Naive B cell (primary cell): ENCODE results near the gene PTPRK. TPM values are rescaled to one million over a fixed set of nuclear protein-coding genes. Genes with fewer than 3 reads are reported as not detected.
"Not testable (repeated sequence)": the region's sequence is repeated elsewhere in the genome, so short reads cannot be mapped to it uniquely, and the experiment has no call there.

ENCODE experiments used
- ATAC-seq, 2 donors: fragments of 150-1000 bp; cut with Tn5 transposase; 2 replicates each; pipeline ENCODE4 v1.10.0; 2021; ENCODE audit warnings: low read depth in 2 of 2, mild to moderate bottlenecking in 2 of 2, moderate library complexity in 2 of 2
- DNase-seq: peaks from one replicate; pipeline ENCODE4 v3.0.0; 2022
- H3K27ac Mint-ChIP-seq, 6 donors: one replicate each; pipeline ENCODE4 v1.8.0; 2020 to 2022; ENCODE audit warnings: mild to moderate bottlenecking in 6 of 6, mixed read lengths in 6 of 6, moderate library complexity in 5 of 6, inconsistent platforms in 2 of 6
- H3K27me3 Mint-ChIP-seq, 3 donors: one replicate each; pipeline ENCODE4 v1.8.0; 2021 to 2022; ENCODE audit warnings: mixed read lengths in 3 of 3, mild to moderate bottlenecking in 1 of 3
- H3K36me3 Mint-ChIP-seq, 2 donors: one replicate each; pipeline ENCODE4 v1.8.0; 2020 to 2022; ENCODE audit warnings: mixed read lengths in 2 of 2, inconsistent platforms in 1 of 2, mild to moderate bottlenecking in 1 of 2
- H3K4me1 Mint-ChIP-seq, 3 donors: one replicate each; pipeline ENCODE4 v1.8.0; 2020 to 2022; ENCODE audit warnings: mixed read lengths in 3 of 3, inconsistent platforms in 1 of 3, mild to moderate bottlenecking in 1 of 3, moderate library complexity in 1 of 3
- H3K4me3 Mint-ChIP-seq, 8 donors: one replicate each; pipeline ENCODE4 v1.8.0; 2020 to 2022; ENCODE audit warnings: mild to moderate bottlenecking in 8 of 8, mixed read lengths in 8 of 8, moderate library complexity in 8 of 8, inconsistent platforms in 2 of 8
- H3K9me3 Mint-ChIP-seq, 7 donors: one replicate each; pipeline ENCODE4 v1.8.0; 2020 to 2022; ENCODE audit warnings: mixed read lengths in 7 of 7, mild to moderate bottlenecking in 5 of 7, inconsistent platforms in 2 of 7, moderate library complexity in 1 of 7
- polyA plus RNA-seq, 6 donors: library from polyadenylated mRNA; unstranded; fragments of 300-500 nt; fragmentation: Illumina TruSeq; gene quantifications; one replicate each; pipeline ENCODE4 v1.2.3, GENCODE V29; 2021; ENCODE audit warnings: low read depth in 6 of 6

Gene PTPRK
- polyA plus RNA-seq, 6 donors from 2014 or later: 27.6 to 43.4 (median 34.3) TPM

- Mint-ChIP-seq H3K27ac (peak overlapping the region in 1 of 6 donors; percentile 5), H3K9me3 (peaks cover 0 to 2% (median 0%) of the 10 kb centered on the region in 7 donors), H3K4me1 (peaks cover 2 to 7% (median 6%) of the 10 kb centered on the region in 3 donors), H3K27me3 (peaks cover 8 to 16% (median 10%) of the 10 kb centered on the region in 3 donors), H3K36me3 (no peaks in the 10 kb centered on the region), H3K4me3 (no peak overlapping the region)
- ATAC-seq: no peak
- DNase-seq: no peak
Observed at GRCh38 chr6:128492386-128492785, 28.0 kb downstream of the PTPRK start.

- H3K9me3 Mint-ChIP-seq: peaks cover 0 to 2% (median 0%) of the 10 kb centered on the region in 7 donors
- H3K27me3 Mint-ChIP-seq: peaks cover 8 to 16% (median 10%) of the 10 kb centered on the region in 3 donors
- no peak overlapping the region for H3K27ac Mint-ChIP-seq
- peak in 1 of 2 donors; percentile 28 for ATAC-seq
- H3K4me3 Mint-ChIP-seq: peak overlapping the region in 4 of 8 donors; percentile 7 to 74 (median 16)
- H3K36me3 Mint-ChIP-seq: no peaks in the 10 kb centered on the region
- DNase-seq: no peak
- peaks cover 2 to 7% (median 6%) of the 10 kb centered on the region in 3 donors for H3K4me1 Mint-ChIP-seq
Observed at GRCh38 chr6:128491610-128492206, 28.7 kb downstream of the PTPRK start.

- Mint-ChIP-seq H3K27me3 (peaks cover 8 to 16% (median 10%) of the 10 kb centered on the region in 3 donors), H3K27ac (no peak overlapping the region), H3K4me1 (peaks cover 2 to 7% (median 6%) of the 10 kb centered on the region in 3 donors), H3K9me3 (peaks cover 0 to 2% (median 0%) of the 10 kb centered on the region in 7 donors), H3K36me3 (no peaks in the 10 kb centered on the region), H3K4me3 (no peak overlapping the region)
- no peak for ATAC-seq
- no peak for DNase-seq
Observed at GRCh38 chr6:128491100-128491581, 29.3 kb downstream of the PTPRK start.

- DNase-seq (no peak), ATAC-seq (no peak)
- peaks cover 5 to 17% (median 8%) of the 10 kb centered on the region in 3 donors for H3K27me3 Mint-ChIP-seq
- H3K9me3 Mint-ChIP-seq: peaks cover 0 to 2% (median 0%) of the 10 kb centered on the region in 7 donors
- H3K4me3 Mint-ChIP-seq: no peak overlapping the region
- H3K4me1 Mint-ChIP-seq: peaks cover 2 to 7% (median 6%) of the 10 kb centered on the region in 3 donors
- no peaks in the 10 kb centered on the region for H3K36me3 Mint-ChIP-seq
- H3K27ac Mint-ChIP-seq: no peak overlapping the region
Observed at GRCh38 chr6:128487746-128488145, 32.7 kb downstream of the PTPRK start.

- H3K4me3 Mint-ChIP-seq: no peak overlapping the region
- DNase-seq (no peak), ATAC-seq (no peak)
- H3K9me3 Mint-ChIP-seq: peaks cover 0 to 2% (median 0%) of the 10 kb centered on the region in 7 donors
- no peaks in the 10 kb centered on the region for H3K36me3 Mint-ChIP-seq
- H3K27ac Mint-ChIP-seq: no peak overlapping the region
- peaks cover 5 to 11% (median 5%) of the 10 kb centered on the region in 3 donors for H3K27me3 Mint-ChIP-seq
- peaks cover 2 to 7% (median 6%) of the 10 kb centered on the region in 3 donors for H3K4me1 Mint-ChIP-seq
Observed at GRCh38 chr6:128487055-128487454, 33.3 kb downstream of the PTPRK start.

GRCh38 chr6:128486580-128486979 is 33.8 kb downstream of the PTPRK start:
- H3K9me3 Mint-ChIP-seq, H3K4me1 Mint-ChIP-seq, H3K27ac Mint-ChIP-seq, ATAC-seq, H3K36me3 Mint-ChIP-seq, H3K27me3 Mint-ChIP-seq, H3K4me3 Mint-ChIP-seq, DNase-seq: not testable (repeated sequence)

- no peak for DNase-seq
- H3K27me3 Mint-ChIP-seq: peaks cover 0 to 6% (median 0%) of the 10 kb centered on the region in 3 donors
- H3K9me3 Mint-ChIP-seq: no peaks in the 10 kb centered on the region
- H3K4me1 Mint-ChIP-seq: no peaks in the 10 kb centered on the region
- no peak overlapping the region for H3K4me3 Mint-ChIP-seq
- no peak for ATAC-seq
- no peaks in the 10 kb centered on the region for H3K36me3 Mint-ChIP-seq
- no peak overlapping the region for H3K27ac Mint-ChIP-seq
Observed at GRCh38 chr6:128483472-128484135, 36.8 kb downstream of the PTPRK start.

GRCh38 chr6:128482642-128483041 is 37.8 kb downstream of the PTPRK start:
- Mint-ChIP-seq H3K9me3 (no peaks in the 10 kb centered on the region), H3K36me3 (no peaks in the 10 kb centered on the region), H3K4me3 (no peak overlapping the region), H3K4me1 (peaks cover 0 to 5% (median 2%) of the 10 kb centered on the region in 3 donors), H3K27me3 (peaks cover 0 to 6% (median 0%) of the 10 kb centered on the region in 3 donors), H3K27ac (no peak overlapping the region)
- no peak for DNase-seq
- ATAC-seq: no peak

- no peak for ATAC-seq
- H3K4me1 Mint-ChIP-seq: peaks cover 0 to 5% (median 2%) of the 10 kb centered on the region in 3 donors
Observed at GRCh38 chr6:128479991-128480390, 40.4 kb downstream of the PTPRK start.

GRCh38 chr6:128479048-128479666 is 41.2 kb downstream of the PTPRK start:
- DNase-seq (no peak), ATAC-seq (no peak)
- Mint-ChIP-seq H3K27me3 (peaks cover 0 to 6% (median 0%) of the 10 kb centered on the region in 3 donors), H3K4me1 (peaks cover 0 to 5% (median 2%) of the 10 kb centered on the region in 3 donors), H3K9me3 (no peaks in the 10 kb centered on the region), H3K36me3 (no peaks in the 10 kb centered on the region), H3K27ac (no peak overlapping the region), H3K4me3 (no peak overlapping the region)

More at GRCh38 chr6:128479991-128480390, 40.4 kb downstream of the PTPRK start:
- DNase-seq: no peak
- H3K27me3 Mint-ChIP-seq: peaks cover 0 to 6% (median 0%) of the 10 kb centered on the region in 3 donors
- no peak overlapping the region for H3K27ac Mint-ChIP-seq
- H3K36me3 Mint-ChIP-seq: no peaks in the 10 kb centered on the region
- no peaks in the 10 kb centered on the region for H3K9me3 Mint-ChIP-seq
- no peak overlapping the region for H3K4me3 Mint-ChIP-seq

GRCh38 chr6:128478230-128479047 is 42.0 kb downstream of the PTPRK start:
- Mint-ChIP-seq H3K9me3 (no peaks in the 10 kb centered on the region), H3K27ac (no peak overlapping the region), H3K4me1 (peaks cover 0 to 5% (median 2%) of the 10 kb centered on the region in 3 donors), H3K36me3 (no peaks in the 10 kb centered on the region), H3K4me3 (peak overlapping the region in 4 of 8 donors; percentile 19 to 37 (median 34)), H3K27me3 (peaks cover 0 to under 1% (median 0%) of the 10 kb centered on the region in 3 donors)
- ATAC-seq: no peak
- DNase-seq: no peak

- Mint-ChIP-seq H3K27ac (no peak overlapping the region), H3K4me1 (peaks cover 0 to 5% (median 2%) of the 10 kb centered on the region in 3 donors), H3K36me3 (no peaks in the 10 kb centered on the region), H3K4me3 (no peak overlapping the region), H3K27me3 (no peaks in the 10 kb centered on the region), H3K9me3 (no peaks in the 10 kb centered on the region)
- ATAC-seq: no peak
- no peak for DNase-seq
Observed at GRCh38 chr6:128474933-128475332, 45.5 kb downstream of the PTPRK start.

- Mint-ChIP-seq H3K4me3 (no peak overlapping the region), H3K27me3 (no peaks in the 10 kb centered on the region), H3K4me1 (peaks cover 0 to 5% (median 2%) of the 10 kb centered on the region in 3 donors), H3K36me3 (no peaks in the 10 kb centered on the region), H3K9me3 (no peaks in the 10 kb centered on the region), H3K27ac (no peak overlapping the region)
- no peak for ATAC-seq
- no peak for DNase-seq
Observed at GRCh38 chr6:128474481-128474880, 45.9 kb downstream of the PTPRK start.
